Measurements from ENCODE around the gene RPLP2. TPM values are rescaled to one million over a fixed set of nuclear protein-coding genes. Genes with fewer than 3 reads are reported as not detected.
A peak's percentile ranks its signal among the peaks of the same experiment; 100 is the strongest.

The RPLP2 gene
- total RNA-seq, 1 donor from 2014 or later = 211 TPM

GRCh38 chr11:859394-860131, 49.8 kb downstream of the RPLP2 start:
- no peak overlapping the region for H3K4me3 ChIP-seq (ENCODE audit: low read depth, low read length)
- no peaks in the 10 kb centered on the region for H3K27me3 ChIP-seq (ENCODE audit: control insufficient read depth, insufficient read depth, low read length)
- no peak for TF ChIP-seq CTCF (IDR thresholded peaks at IDR 0.05; ENCODE audit: insufficient read depth, low read length, severe bottlenecking)
- FAIRE-seq = no peak
- no peaks in the 10 kb centered on the region for H3K36me3 ChIP-seq (ENCODE audit: control insufficient read depth, insufficient read depth, low read length)
- DNase-seq (ENCODE audit: low read depth) = peak; percentile 67

GRCh38 chr11:860234-861104, 50.7 kb downstream of the RPLP2 start:
- FAIRE-seq = no peak
- Histone ChIP-seq H3K27me3 (ENCODE audit: control insufficient read depth, insufficient read depth, low read length) (no peaks in the 10 kb centered on the region), H3K36me3 (ENCODE audit: control insufficient read depth, insufficient read depth, low read length) (no peaks in the 10 kb centered on the region), H3K4me3 (ENCODE audit: low read depth, low read length) (no peak overlapping the region)
- no peak for TF ChIP-seq CTCF (IDR thresholded peaks at IDR 0.05; ENCODE audit: insufficient read depth, low read length, severe bottlenecking)
- no peak for DNase-seq (ENCODE audit: low read depth)

- Histone ChIP-seq H3K27me3 (ENCODE audit: control insufficient read depth, insufficient read depth, low read length) (no peaks in the 10 kb centered on the region), H3K36me3 (ENCODE audit: control insufficient read depth, insufficient read depth, low read length) (no peaks in the 10 kb centered on the region), H3K4me3 (ENCODE audit: low read depth, low read length) (no peak overlapping the region)
- no peak for TF ChIP-seq CTCF (IDR thresholded peaks at IDR 0.05; ENCODE audit: insufficient read depth, low read length, severe bottlenecking)
- FAIRE-seq (no peak), DNase-seq (ENCODE audit: low read depth) (no peak)
Measured at GRCh38 chr11:861105-861479, 51.3 kb downstream of the RPLP2 start.

- H3K36me3 ChIP-seq (ENCODE audit: control insufficient read depth, insufficient read depth, low read length) = no peaks in the 10 kb centered on the region
- TF ChIP-seq CTCF (IDR thresholded peaks at IDR 0.05; ENCODE audit: insufficient read depth, low read length, severe bottlenecking) = no peak
- no peak overlapping the region for H3K4me3 ChIP-seq (ENCODE audit: low read depth, low read length)
- FAIRE-seq = no peak
- no peak for DNase-seq (ENCODE audit: low read depth)
- H3K27me3 ChIP-seq (ENCODE audit: control insufficient read depth, insufficient read depth, low read length) = no peaks in the 10 kb centered on the region
Measured at GRCh38 chr11:862081-862661, 52.4 kb downstream of the RPLP2 start.

Other genes with a start within 250 kb of the RPLP2 start
- 0.90 and 1.1 TPM in 2 replicates for gene LMNTD2, start 249.2 kb upstream of the RPLP2 start, total RNA-seq
- gene RASSF7, start 249.0 kb upstream of the RPLP2 start, total RNA-seq = 44.4 and 45.5 TPM in 2 replicates
- gene PHRF1, start 233.5 kb upstream of the RPLP2 start, total RNA-seq = 21.1 and 26.1 TPM in 2 replicates
- gene IRF7, start 194.0 kb upstream of the RPLP2 start, total RNA-seq = 15.3 and 18.2 TPM in 2 replicates
- gene CDHR5, start 185.0 kb upstream of the RPLP2 start, total RNA-seq = not detected in 2 replicates
- not detected in 2 replicates for gene SCT, start 182.8 kb upstream of the RPLP2 start, total RNA-seq
- gene DRD4, start 172.7 kb upstream of the RPLP2 start, total RNA-seq = 0.13 TPM in 1 of 2 replicates, not detected in the other
- gene DEAF1, start 114.7 kb upstream of the RPLP2 start, total RNA-seq = 23.4 and 26.9 TPM in 2 replicates
- 9.0 and 28.8 TPM in 2 replicates for gene TMEM80, start 114.2 kb upstream of the RPLP2 start, total RNA-seq
- gene EPS8L2, start 103.7 kb upstream of the RPLP2 start, total RNA-seq = 105 and 169 TPM in 2 replicates
- 251 and 253 TPM in 2 replicates for gene TALDO1, start 62.5 kb upstream of the RPLP2 start, total RNA-seq
- 17.9 and 18.7 TPM in 2 replicates for gene GATD1, start 32.5 kb upstream of the RPLP2 start, total RNA-seq
- not detected in 2 replicates for gene CEND1, start 19.9 kb upstream of the RPLP2 start, total RNA-seq
- gene SLC25A22, start 11.7 kb upstream of the RPLP2 start, total RNA-seq = 4.4 and 5.3 TPM in 2 replicates
- gene PIDD1, start 4.7 kb upstream of the RPLP2 start, total RNA-seq = 4.4 and 5.0 TPM in 2 replicates
- 9.0 and 15.6 TPM in 2 replicates for gene PNPLA2, start 8.9 kb downstream of the RPLP2 start, total RNA-seq
- 0.51 and 0.53 TPM in 2 replicates for gene CRACR2B, start 18.0 kb downstream of the RPLP2 start, total RNA-seq
- 321 and 324 TPM in 2 replicates for gene CD151, start 23.0 kb downstream of the RPLP2 start, total RNA-seq
- gene POLR2L, start 32.6 kb downstream of the RPLP2 start, total RNA-seq = 8.7 and 51.6 TPM in 2 replicates
- gene TSPAN4, start 32.9 kb downstream of the RPLP2 start, total RNA-seq = 50.8 and 71.6 TPM in 2 replicates
- gene CHID1, start 100.8 kb downstream of the RPLP2 start, total RNA-seq = 34.1 and 42.6 TPM in 2 replicates
- 9.5 and 17.8 TPM in 2 replicates for gene AP2A2, start 115.9 kb downstream of the RPLP2 start, total RNA-seq
- under 0.01 TPM in 1 of 2 replicates, not detected in the other for gene MUC6, start 226.8 kb downstream of the RPLP2 start, total RNA-seq

All from bronchial epithelial cell (primary cell).